Myocyte (in vitro differentiated cells): Measurements from ENCODE around the gene NPAS3. TPM values are rescaled to one million over a fixed set of nuclear protein-coding genes. Genes with fewer than 3 reads are reported as not detected.

Source experiments
- DNase-seq: peaks from one replicate; pipeline ENCODE4 v3.0.0-alpha.2; 2012; ENCODE audit warnings: low read depth
- total RNA-seq: library from RNA; depleted of rRNA; stranded (reverse); fragments of >200 nt; gene quantifications from 2 replicates; pipeline ENCODE4 v1.2.3, GENCODE V29; 2014

Gene NPAS3
- total RNA-seq, 1 donor from 2014 or later: 0.19 TPM

DNA sequence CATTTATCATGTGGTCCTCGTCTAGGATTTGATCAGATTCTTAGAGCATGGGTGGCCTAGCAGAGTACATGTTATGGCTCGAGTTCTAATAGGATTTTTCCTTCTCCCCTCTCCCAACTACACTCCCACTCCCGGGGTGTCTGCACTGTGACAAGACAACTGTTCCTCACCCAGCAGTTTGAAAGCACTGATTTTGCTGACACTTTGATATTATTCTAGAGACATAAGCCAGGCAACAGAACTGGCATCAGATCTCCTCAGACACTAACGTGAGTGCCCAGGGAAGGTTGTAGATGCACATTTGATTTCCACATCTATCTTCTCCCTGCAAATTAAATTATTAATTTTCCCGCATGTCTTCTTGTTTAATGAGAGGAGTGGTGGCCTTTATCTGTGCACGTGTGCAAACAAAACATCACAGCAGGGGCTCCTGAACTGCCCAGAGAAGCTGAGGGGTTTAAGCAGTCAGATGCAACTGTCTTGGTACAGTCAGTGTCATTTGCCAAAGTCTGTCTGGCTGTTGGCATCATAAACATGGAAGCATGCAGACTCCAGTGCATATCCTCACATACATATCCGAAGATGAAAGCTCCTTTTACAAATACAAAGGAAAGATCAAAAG is 491.8 kb downstream of the NPAS3 start:
- DNase-seq: no peak

DNA sequence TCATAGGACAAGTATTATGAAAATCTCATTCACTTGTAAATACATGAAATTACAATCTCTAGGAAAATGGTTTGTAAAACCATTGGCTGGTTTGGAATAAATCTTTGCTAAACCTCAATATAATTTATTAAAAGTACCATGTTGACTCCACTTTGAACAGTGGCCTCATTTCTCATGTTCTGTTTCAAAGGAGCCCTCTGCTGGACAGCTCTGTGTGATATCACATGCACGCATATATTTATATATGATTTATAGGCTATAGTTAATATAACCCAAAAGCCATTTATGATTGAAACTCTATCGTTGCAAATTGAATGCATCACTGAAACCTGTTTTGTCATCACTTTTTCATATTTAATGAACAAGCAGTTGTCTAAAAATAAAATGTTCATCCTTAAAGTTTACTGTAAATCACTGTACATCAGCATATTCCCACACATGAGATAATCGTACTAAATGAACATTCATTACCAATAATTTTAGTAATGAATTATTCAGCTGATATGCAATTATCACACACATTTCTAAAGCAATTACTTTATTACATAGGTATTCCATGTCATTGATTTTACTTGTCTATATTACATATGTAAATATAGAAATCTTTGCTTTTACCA is 493.8 kb downstream of the NPAS3 start:
- DNase-seq: peak; percentile 15

DNA sequence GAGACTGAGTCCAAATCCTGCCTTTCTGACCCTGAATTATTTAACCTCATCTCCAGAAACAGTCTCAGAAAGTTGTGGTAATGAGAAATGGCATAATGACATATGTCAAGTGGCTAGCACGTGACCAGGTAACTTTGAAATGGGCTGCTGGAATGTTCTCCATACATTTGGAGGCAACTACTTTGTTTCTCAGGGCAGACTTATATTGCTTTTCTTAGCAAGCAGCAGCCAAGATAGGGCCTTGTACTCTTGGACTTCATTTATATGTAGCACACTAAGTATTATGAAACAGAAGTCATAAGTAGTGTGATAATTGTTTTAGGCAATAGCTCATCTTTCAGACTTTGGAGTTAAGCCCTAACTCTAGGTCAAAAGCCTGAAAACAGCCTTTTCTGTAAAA is 494.7 kb downstream of the NPAS3 start:
- no peak for DNase-seq

DNA sequence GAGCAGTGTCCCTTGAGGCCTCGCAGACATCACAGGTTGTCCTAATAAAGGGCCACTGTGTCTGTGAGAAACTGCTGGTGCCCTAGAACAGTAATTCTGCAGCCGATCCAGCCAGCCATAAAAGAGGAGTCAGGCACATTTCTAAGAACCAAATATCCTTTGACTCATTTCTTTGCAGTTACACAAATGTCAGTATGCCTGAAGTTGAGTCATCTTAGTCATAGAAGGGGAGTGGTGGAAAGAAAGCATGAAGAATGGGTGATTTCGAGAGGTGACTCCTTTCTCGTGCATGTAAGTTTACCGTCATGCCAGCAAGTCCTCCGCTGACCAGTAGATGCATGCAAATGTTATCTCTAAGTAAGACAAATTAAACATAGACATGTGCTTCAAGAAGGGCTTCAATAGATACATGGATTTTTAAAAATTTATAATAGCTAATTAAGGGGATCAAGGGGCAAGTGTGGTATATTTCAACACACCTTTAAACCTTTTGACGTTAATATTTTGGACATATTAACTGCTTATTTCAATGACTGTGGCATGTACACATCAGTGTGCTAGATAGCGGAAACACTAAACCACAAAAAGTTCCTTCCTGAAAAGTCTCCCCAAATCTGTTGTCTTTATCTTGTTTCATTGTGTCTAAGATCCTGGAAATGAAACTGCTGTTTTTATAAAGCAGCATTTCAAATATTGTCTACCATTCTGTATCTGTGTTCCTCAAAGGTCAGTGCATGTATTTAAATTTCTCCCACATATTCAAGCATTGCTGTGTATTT is 497.4 kb downstream of the NPAS3 start:
- DNase-seq: no peak

DNA sequence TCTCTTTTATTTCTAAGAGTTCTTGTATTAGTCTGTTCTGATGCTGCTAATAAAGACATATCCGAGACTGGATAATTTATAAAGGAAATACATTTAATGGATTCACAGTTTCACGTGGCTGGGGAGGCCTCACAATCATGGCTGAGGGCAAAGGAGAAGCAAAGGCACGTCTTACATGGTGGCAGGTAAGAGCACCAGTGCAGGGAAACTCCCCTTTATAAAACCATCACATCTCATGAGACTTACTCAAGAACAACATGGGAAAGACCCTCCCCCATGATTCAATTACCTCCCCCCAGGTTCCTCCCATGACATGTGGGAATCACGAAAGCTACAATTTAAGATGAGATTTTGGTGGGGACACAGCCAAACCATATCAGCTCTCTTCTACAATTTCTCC is 503.0 kb downstream of the NPAS3 start:
- DNase-seq: no peak

DNA sequence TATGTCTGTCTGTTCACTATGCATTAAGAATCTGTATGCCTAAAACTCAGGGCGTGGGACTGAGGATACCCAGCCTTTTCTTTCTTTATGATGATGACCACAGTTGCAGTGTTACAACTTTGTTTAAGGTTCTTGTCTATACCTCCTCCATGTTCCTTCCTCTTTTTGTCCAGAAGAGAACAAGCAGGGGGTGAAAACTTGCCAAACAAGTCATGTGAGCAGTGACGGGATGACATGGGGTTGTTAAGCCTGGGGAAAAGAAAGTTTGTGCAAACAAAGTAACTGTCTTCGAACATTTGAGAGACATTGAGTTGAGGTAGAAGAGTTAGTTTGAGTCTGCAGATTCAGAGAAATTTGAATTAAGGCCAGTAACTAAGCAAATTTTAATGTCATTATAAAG is 505.5 kb downstream of the NPAS3 start:
- no peak for DNase-seq

DNA sequence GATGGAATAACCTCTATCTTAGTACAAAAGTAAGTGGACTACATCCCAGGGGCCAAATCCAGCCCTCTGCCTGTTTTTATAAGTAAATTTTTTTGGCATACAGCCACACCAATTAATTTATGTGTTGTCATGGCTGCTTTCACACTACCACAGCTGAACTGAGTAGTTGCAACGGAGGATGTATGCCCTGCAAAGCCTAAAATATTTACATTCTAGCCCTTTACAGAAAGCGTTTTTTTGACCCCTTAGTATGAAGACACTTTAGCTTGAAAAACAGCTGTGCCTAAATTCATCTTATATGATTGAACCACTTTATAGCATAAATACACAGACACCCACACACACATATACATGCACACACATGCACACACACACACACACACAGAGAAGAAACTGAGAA is 510.6 kb downstream of the NPAS3 start:
- DNase-seq: no peak

DNA sequence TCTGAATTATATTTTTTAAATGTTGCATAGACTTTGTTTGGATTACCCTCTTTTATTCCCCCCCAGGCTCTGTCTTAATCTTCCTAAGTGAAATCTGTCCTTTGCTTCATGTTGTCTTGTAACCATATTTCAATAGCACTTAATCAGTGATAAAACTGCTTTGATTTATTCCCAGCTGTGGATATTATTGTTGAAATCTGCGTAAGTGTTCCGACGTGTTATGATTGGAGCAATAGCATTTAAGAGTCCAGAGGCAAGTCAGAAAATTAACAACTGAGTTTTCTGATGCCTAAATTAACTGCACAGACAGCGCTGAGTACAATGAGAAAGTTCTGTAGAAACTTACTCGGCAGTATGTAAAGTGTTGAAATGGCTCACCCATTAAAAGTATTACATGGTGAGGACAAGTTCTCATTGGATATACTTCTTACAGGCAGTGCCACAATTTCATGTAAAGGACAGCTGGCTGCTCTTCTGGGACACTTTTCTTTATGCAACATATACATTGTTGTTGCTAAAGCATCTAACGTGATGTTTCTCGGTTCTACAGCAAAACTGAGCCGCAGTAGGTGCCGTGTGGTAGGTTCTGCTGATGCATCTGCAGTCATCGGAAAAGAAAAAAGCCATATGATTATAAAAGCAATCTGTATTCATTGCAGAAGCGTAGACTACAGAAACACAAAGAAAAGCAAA is 511.2 kb downstream of the NPAS3 start:
- no peak for DNase-seq

DNA sequence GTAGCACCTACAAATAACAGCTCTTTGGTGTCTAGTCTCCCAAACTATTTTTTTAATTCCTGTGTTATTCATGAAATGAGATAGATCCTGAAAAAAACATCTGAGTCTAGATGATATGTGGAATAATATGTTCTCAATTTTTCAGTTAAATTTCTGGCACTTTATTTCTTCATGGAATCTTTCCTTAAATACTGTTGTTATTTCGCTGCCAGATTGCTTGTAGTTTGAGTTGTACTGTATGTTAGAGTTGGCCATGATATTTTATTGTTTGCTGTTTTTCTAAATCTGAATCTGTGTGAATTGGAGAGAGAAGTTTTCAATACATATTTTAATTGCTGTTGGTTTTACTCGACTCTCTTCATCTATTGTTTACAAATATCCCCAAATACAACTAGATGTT is 511.7 kb downstream of the NPAS3 start:
- no peak for DNase-seq

DNA sequence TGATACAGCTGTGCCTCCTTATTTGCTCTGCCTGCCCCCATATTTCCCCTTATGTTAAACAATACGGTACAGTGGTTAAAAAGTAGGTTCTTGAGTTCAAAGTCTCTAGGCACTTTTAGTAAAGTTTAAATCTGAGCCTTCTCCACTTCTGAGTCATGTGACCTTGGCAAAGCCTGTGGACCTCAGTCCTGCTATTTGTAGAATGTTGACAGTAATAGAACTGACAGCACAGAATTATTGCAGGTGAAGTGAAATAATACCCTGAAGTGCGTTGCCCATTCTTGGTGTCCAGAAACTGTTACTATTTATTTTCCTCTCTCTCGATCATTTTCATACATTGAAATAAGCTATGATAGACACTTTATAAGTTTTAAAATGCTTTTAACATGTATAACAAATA is 512.5 kb downstream of the NPAS3 start:
- DNase-seq: no peak

DNA sequence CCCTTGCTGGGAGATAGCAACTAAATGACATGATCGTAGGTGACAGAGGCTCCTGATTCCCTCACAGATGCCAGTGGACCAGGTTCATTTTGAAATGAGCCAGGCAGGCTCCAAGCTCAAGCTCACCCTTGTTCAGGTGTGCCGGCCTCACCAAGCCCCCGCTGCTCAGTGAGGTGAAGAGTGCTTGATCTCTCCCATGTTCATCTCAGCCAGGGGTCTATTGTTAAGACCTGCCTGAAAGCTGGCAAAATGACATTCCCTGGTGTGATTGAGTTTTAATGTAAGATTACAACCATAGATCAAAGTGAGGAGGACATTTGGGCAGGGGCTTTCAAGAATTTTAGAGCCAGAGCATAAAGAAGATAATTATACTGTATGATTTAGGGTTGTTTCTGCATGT is 514.3 kb downstream of the NPAS3 start:
- no peak for DNase-seq

DNA sequence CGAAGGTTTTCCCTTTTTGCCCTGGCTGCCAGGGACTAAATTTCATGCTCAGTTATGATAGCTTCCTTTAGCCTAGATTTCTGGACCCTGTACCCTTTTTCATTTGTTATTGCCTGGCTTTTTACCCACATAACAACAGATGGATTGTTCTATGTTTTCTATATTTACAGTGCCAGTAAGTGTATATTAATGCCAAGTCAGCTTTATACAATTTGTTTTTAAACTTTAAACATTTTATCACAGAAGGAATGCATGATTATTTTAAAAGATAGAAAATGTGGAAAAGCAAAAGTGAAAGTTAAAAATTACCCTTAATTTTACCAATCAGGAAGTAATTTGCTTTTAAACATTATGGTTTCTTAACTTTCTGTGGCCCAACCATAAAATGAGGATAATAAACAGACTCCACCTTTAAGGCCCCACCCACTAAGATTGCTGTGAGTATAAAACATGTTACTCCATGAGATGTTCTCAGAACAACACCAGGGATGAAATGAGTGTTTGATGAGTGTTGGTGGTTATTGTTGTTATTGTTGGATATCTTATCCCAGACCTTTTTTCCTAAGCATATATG is 515.4 kb downstream of the NPAS3 start:
- DNase-seq: no peak

DNA sequence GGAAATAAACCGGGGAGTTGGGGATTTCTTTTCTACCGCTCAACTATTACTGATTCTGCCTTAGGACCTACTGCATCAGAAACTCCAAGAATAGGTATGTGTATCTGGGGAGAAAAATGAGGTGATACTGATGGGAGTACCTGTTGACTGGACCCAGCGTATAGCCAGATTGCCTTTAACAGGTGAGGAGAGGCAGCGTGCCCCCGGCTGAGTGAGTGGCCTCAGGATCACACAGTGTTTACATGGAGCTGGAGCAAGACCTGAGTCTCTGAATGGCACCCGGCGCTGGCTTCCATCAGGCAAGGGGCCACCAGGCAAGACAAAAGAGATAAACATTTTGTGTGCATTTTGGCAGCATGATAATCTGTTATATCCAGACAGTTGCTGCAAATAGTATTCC is 516.0 kb downstream of the NPAS3 start:
- no peak for DNase-seq

DNA sequence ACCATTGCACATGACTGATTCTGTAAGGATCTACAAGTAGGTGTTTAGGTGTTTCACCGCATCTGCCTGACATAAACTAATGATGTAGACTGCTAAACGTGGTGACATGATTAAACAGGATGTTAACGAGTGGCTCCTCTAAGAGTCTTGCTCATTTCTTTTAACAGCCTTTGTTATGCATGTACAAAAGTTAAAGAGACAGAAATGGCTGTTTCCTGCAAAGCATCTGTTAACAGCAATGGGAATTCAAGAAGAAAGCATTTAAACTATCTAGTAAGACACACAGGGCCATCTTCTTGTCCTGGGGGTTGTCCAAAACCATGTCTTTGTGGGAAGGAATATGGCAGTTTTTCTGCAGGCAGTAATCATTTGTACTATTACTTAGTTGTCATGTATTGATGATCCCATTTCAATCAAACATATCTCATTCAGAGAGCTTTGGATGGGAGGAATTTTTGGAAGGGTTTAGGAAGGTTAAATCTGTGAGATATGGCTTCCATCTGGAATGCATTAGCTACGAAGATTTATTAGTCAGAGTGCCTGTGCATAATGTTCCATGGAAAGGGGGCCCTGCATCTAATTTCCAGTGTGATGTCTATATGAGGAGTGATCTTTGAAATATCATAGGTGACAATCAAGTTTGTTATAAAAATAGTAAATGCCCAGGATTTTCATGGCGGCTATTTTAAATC is 517.1 kb downstream of the NPAS3 start:
- no peak for DNase-seq

DNA sequence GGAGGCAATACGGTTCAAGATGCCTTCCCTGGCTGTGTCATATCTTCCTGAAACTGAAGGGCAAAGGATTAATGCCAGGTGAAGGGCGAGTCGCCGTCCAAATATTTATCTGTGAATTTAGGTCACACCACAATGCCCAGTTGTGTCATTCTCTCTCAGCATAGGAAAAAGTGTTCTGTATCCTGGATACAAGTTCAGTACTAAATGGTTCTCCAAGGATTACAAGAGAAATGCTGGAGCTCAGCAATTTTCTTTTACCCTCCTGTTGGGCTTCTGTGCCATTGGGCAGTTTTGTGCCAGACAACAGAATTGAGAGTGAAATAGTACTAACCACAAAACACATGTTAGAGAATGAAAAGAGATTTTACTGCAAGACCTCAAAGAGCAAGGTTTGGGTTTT is 518.3 kb downstream of the NPAS3 start:
- no peak for DNase-seq

DNA sequence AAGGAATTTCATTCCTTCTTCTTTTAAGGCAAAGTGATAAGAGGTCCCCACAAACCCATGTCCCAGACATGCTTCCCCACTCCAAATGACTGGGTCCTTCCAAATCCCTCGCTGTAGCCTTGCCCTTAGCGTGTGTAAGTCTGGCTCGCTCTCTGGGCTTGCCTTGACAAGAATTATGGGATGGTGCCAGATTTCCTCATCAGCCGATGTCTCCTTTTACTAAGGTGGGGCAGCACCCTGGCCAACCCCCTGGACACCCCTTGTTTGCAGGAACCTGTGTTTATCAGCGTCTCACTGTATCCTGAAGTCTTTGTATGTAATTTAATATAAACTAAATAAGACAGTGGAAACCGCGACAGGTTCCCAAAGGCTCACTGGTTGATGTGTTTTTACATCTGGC is 518.9 kb downstream of the NPAS3 start:
- DNase-seq: no peak

DNA sequence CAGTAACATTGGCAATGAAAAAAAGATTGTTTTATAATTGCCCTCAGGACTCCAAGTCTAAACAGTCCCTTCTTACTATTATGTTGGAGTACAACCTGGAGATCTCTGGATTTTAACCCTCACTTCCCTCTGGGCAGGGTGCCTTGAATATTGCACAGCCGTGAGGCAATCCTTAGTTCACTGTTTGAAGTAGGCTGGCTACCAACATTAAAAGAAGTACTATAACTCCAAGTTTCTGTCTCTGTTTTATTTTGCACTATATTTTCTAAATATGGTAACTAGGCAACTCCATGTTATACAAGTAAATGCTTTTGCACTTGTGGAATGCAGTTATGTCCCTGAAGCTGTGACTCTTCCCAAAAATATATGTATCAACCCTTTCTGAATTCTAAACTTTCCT is 521.5 kb downstream of the NPAS3 start:
- no peak for DNase-seq

DNA sequence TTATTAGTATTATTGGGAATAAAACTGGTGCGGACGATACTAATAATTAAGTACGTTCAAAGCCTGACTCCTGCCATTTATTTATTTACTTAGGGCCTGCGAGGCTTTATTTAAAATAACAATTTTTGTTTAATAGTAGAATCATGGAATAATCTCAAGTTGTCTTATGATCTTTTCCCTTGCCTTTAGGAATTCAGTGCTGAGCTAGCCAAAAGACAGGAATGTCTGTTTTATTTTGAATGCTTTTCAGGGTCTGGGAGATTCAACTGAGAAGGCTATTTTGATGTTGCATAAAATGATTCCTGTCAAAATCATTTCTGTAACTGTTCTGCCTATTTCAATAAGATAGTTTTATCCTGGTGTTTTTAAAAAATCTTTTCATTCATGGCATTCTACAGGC is 522.4 kb downstream of the NPAS3 start:
- no peak for DNase-seq

DNA sequence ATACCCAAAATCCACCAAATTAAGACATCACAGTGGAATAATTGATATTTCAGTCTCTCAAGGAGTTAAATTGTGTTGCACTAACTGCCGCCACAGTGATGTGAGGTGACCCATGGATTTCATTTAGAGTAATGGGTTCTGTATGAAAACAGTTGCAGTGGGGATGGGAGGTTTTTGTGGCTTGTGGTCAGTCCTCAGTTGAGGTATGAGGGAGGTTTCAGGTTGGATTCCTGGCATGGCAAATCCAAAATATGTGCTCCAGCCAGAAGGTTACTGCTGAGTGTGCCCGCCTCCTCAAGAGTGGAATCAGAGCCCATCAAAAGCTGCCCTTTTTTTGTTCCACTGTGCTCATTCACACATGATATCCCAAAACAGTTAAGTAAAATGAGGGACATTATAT is 525.1 kb downstream of the NPAS3 start:
- peak; percentile 18 for DNase-seq

DNA sequence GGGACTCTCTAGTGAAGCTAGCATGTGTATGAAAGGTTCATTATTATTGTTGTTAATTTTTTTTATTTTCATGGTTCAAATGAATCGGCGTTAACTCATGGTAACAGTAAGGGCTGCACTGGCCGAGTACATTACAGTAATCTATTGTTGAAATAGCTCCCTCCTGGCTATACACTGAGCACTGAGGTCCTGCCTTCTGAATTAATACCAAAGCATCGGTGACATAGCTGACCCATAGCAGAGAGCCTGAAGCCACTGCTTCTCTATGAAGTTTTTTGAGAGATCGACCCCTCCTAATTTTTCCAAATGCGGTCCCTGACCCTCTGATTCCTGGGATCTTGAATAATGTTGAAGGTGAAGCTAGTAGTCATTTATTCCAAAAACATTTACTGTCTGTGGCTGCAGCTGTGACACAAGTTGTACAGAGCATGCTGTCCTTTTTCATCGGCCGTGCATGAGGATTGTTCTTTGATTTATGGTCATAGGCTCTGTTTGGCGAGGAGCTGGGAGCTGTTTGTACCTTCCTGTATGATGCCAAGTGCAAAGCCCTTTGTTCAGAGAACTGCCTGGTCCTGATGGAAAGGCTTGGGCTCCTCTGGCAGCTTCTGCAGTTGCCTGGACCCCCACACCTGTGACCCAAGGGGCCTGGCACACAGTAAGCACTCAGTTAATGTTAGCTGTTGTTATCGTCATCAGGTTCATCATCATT is 525.7 kb downstream of the NPAS3 start:
- no peak for DNase-seq
